ENCODE data around the gene UBXN10.

- TF ChIP-seq CTCF (IDR thresholded peaks at IDR 0.05) = no peak
- TF ChIP-seq POLR2A (IDR thresholded peaks at IDR 0.05) = no peak
Observed at GRCh38 chr1:20148571-20149500, 37.1 kb upstream of the UBXN10 start.
